ENCODE results near the gene PTPN23. TPM values are rescaled to one million over a fixed set of nuclear protein-coding genes. Genes with fewer than 3 reads are reported as not detected.

Gene PTPN23
- polyA plus RNA-seq, 3 donors: 1.2 to 13.7 (median 1.3) TPM

DNA sequence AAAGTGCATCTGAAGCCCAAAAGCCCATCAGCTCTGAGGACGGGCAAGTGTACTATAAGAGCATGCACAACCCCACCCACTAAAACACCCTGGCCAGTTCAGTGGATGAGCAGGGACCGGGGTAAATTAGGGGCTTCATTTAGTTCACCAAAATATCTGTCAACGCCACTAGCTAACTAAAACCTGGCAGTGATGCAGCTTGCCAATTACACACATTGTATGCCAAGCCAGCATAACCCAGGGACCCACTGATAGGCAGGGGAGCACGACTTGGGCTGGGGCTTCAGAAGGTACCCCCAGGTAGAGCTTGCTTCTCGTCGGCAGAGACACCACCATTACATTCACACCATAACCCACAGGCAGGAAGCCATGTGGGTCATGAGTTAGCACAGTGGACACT, 47.0 kb downstream of the PTPN23 start:
- H3K36me3 ChIP-seq (replicated peaks in 1 of 2; ENCODE audit: control insufficient read depth in 1 of 2, insufficient read depth in 2 of 2, low read length in 2 of 2): peaks cover 57 to 83% of the 10 kb centered on the region in 2 donors
- WGBS (ENCODE audit: insufficient coverage): 100% methylated on average over 4 of the region's 6 CpGs

DNA sequence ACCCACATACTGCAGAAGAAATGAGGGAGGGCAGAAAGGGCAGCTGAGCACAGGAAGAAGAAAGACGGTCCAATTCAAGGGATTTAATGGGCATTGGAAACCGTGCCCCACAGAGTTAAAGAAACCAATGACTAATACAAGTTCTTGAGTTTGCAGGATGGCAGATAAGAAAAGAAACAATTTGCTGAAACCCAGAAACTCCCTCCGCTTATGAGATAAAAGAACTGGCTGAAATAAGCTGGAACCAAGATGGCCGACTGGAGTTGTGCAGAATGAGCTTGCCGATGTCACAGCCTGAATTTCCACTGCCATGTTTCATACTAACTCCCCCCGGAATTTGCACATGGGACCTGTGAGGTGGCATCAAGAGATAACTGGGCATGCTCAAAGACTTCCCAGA, 47.8 kb downstream of the PTPN23 start:
- H3K27me3 Mint-ChIP-seq (ENCODE audit: low read depth in 3 of 3): no peaks in the 10 kb centered on the region
- Histone ChIP-seq H3K4me2 (replicated peaks; ENCODE audit: extremely low read depth, low read length, poor library complexity, severe bottlenecking) (no peak overlapping the region), H3K36me3 (replicated peaks in 1 of 2; ENCODE audit: control insufficient read depth in 1 of 2, insufficient read depth in 2 of 2, low read length in 2 of 2) (peaks cover 62 to 90% of the 10 kb centered on the region in 2 donors), H3K4me3 (replicated peaks in 1 of 3; ENCODE audit: low read depth in 2 of 3, low read length in 3 of 3) (no peak overlapping the region), H3K27ac (ENCODE audit: low read depth in 1 of 2, low read length in 2 of 2) (no peak overlapping the region), H3K9ac (ENCODE audit: insufficient read depth, low read length, poor library complexity, severe bottlenecking) (no peak overlapping the region), H4K20me1 (ENCODE audit: insufficient read depth, low read length) (peaks cover 4% of the 10 kb centered on the region), H3K9me3 (replicated peaks in 1 of 2; ENCODE audit: control insufficient read depth in 1 of 2, insufficient read depth in 1 of 2, low read length in 2 of 2) (no peaks in the 10 kb centered on the region), H3K79me2 (ENCODE audit: insufficient read depth, low read length) (no peaks in the 10 kb centered on the region), H2AFZ (ENCODE audit: insufficient read depth, low read depth, low read length, poor library complexity, severe bottlenecking) (no peak overlapping the region), H3K4me1 (ENCODE audit: control insufficient read depth in 1 of 2, insufficient read depth in 2 of 2, low read length in 2 of 2) (no peaks in the 10 kb centered on the region), H3K27me3 (ENCODE audit: control insufficient read depth in 2 of 2, insufficient read depth in 2 of 2, low read length in 2 of 2) (no peaks in the 10 kb centered on the region)
- H3K36me3 Mint-ChIP-seq: peaks cover 57 to 76% of the 10 kb centered on the region in 2 donors
- WGBS (ENCODE audit: insufficient coverage): 96% methylated on average over 3 of the region's 6 CpGs
- H3K9me3 Mint-ChIP-seq: no peaks in the 10 kb centered on the region
- H3K4me3 Mint-ChIP-seq: no peak overlapping the region
- intact Hi-C loops (cut with micrococcal nuclease): no loop called here
- peaks cover 9% of the 10 kb centered on the region for H3K4me1 Mint-ChIP-seq
- DNase-seq: no peak
- TF ChIP-seq, protein P1, sequence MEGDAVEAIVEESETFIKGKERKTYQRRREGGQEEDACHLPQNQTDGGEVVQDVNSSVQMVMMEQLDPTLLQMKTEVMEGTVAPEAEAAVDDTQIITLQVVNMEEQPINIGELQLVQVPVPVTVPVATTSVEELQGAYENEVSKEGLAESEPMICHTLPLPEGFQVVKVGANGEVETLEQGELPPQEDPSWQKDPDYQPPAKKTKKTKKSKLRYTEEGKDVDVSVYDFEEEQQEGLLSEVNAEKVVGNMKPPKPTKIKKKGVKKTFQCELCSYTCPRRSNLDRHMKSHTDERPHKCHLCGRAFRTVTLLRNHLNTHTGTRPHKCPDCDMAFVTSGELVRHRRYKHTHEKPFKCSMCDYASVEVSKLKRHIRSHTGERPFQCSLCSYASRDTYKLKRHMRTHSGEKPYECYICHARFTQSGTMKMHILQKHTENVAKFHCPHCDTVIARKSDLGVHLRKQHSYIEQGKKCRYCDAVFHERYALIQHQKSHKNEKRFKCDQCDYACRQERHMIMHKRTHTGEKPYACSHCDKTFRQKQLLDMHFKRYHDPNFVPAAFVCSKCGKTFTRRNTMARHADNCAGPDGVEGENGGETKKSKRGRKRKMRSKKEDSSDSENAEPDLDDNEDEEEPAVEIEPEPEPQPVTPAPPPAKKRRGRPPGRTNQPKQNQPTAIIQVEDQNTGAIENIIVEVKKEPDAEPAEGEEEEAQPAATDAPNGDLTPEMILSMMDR (IDR thresholded peaks at IDR 0.05): no peak
- H3K27ac Mint-ChIP-seq: peak overlapping the region in 1 of 7 donors; percentile 3

More for the DNA sequence above, 47.0 kb downstream of the PTPN23 start:
- Histone ChIP-seq H3K9ac (ENCODE audit: insufficient read depth, low read length, poor library complexity, severe bottlenecking) (no peak overlapping the region), H3K27ac (ENCODE audit: low read depth in 1 of 2, low read length in 2 of 2) (no peak overlapping the region), H3K4me1 (ENCODE audit: control insufficient read depth in 1 of 2, insufficient read depth in 2 of 2, low read length in 2 of 2) (no peaks in the 10 kb centered on the region), H2AFZ (ENCODE audit: insufficient read depth, low read depth, low read length, poor library complexity, severe bottlenecking) (no peak overlapping the region), H4K20me1 (ENCODE audit: insufficient read depth, low read length) (peaks cover 4% of the 10 kb centered on the region), H3K4me3 (replicated peaks in 1 of 3; ENCODE audit: low read depth in 2 of 3, low read length in 3 of 3) (no peak overlapping the region), H3K27me3 (ENCODE audit: control insufficient read depth in 2 of 2, insufficient read depth in 2 of 2, low read length in 2 of 2) (no peaks in the 10 kb centered on the region), H3K9me3 (replicated peaks in 1 of 2; ENCODE audit: control insufficient read depth in 1 of 2, insufficient read depth in 1 of 2, low read length in 2 of 2) (no peaks in the 10 kb centered on the region), H3K79me2 (ENCODE audit: insufficient read depth, low read length) (no peaks in the 10 kb centered on the region), H3K4me2 (replicated peaks; ENCODE audit: extremely low read depth, low read length, poor library complexity, severe bottlenecking) (no peak overlapping the region)
- Mint-ChIP-seq H3K27me3 (ENCODE audit: low read depth in 3 of 3) (no peaks in the 10 kb centered on the region), H3K36me3 (peaks cover 55 to 71% of the 10 kb centered on the region in 2 donors), H3K27ac (no peak overlapping the region), H3K4me1 (peaks cover 9% of the 10 kb centered on the region), H3K4me3 (no peak overlapping the region), H3K9me3 (no peaks in the 10 kb centered on the region)
- TF ChIP-seq, protein P1 (IDR thresholded peaks at IDR 0.05): no peak
- intact Hi-C loops (cut with micrococcal nuclease): no loop called here
- no peak for DNase-seq
